Measurements from ENCODE around the gene PRKG2.

PRKG2 gene

DNA sequence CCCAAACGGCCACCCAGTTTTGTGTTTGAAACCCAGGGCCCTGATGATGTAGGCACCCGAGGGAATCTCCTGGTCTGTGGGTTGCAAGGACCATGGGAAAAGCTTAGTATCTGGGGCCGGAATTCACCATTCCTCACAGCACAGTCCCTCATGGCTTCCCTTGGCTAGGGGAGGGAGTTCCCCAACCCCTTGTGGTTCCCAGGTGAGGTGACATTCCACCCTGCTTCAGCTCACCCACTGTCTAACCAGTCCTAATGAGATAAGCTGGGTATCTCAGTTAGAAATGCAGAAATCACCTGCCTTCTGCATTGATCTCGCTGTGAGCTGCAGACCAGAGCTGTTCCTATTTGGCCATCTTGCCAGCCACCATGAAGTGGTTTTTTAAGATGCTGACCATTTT lies 84.0 kb downstream of the PRKG2 start:
- DNase-seq = no peak
- TF ChIP-seq POLR2A (IDR thresholded peaks at IDR 0.05; ENCODE audit: low read length) (no peak), GATA1 (IDR thresholded peaks at IDR 0.05; ENCODE audit: low read depth, low read length) (no peak)

DNA sequence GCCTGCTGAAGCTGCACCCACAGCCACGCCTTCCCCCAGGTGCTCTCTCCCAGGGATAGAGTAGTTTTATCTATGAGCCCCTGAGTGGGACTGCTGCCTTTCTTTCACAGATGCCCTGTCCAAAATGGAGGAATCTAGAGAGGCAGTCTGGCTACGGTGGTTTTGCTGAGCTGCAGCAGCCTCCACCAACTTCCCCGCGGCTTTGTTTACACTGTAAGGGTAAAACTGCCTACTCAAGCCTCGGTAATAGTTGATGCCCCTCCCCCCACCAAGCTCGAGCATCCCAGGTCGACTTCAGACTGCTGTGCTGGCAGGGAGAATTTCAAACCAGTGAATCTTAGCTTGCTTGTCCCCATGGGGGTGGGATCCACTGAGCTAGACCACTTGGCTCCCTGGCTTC lies 84.5 kb downstream of the PRKG2 start:
- DNase-seq = no peak
- no peak for TF ChIP-seq GATA1 (IDR thresholded peaks at IDR 0.05; ENCODE audit: low read depth, low read length)

DNA sequence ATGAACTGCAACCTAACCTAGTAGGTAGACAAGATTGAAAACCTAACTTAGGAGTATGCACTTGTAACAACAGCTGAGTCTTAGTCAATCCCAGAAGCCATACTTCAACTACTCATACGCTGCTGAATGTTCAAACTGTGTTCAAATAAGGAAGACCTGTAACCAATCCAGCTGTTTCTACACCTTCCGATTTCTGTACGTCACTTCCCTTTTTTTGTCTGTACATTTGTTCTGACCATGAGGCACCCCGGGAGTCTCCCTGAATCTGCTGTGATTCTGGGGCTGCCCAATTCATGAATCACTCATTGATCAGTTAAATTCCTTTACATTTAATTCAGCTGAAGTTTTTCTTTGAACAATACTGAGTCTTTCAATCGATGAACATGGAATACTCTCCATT lies 95.0 kb downstream of the PRKG2 start:
- no peak for TF ChIP-seq POLR2A (IDR thresholded peaks at IDR 0.05; ENCODE audit: low read length)
- TF ChIP-seq GATA1 (IDR thresholded peaks at IDR 0.05; ENCODE audit: low read depth, low read length) = no peak
- no peak for DNase-seq

DNA sequence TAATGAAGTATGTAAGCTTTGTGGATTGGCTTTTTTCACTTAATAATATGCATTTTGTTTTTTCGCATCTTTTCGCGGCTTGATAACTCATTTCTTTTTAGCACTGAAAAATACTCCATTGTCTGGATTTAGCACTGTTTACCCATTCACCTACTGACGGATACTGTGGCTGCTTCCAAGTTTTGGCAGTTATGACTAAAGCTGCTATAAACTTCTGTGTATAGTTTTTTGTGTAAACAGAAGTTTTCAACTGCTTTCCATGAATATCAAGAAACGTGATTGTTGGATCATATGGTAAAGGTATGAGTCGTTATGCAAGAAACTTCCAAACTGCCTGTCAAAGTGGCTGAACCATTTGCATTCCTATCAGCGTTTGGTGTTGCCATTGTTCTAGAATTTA lies 96.9 kb downstream of the PRKG2 start:
- TF ChIP-seq GATA1 (IDR thresholded peaks at IDR 0.05; ENCODE audit: low read depth, low read length) (no peak), POLR2A (IDR thresholded peaks at IDR 0.05; ENCODE audit: low read length) (no peak)
- DNase-seq = no peak

DNA sequence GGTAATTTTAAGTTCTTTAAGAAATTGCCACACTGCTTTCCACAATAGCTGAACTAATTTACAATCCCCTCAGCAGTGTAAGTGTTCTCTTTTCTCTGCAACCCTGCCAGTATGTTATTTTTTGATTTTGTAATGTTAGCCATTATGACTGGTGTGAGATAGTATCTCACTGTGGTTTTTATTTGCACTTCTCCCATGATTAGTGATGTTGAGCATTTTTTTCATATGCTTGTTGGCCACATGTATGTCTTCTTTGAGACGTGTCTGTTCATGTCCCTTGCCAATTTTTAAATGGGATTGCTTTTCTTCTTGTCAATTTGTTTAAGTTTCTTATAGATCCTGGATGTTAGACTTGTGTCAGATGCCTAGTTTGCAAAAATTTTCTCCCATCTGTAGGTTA lies 98.5 kb downstream of the PRKG2 start:
- TF ChIP-seq GATA1 (IDR thresholded peaks at IDR 0.05; ENCODE audit: low read depth, low read length) (no peak), POLR2A (IDR thresholded peaks at IDR 0.05; ENCODE audit: low read length) (no peak)

GRCh38 chr4:81113024-81113423 lies 102.0 kb downstream of the PRKG2 start:
- TF ChIP-seq POLR2A (IDR thresholded peaks at IDR 0.05; ENCODE audit: low read length) = no peak
- TF ChIP-seq GATA1 (IDR thresholded peaks at IDR 0.05; ENCODE audit: low read depth, low read length) = no peak
- no peak for DNase-seq

More for the DNA sequence above, 98.5 kb downstream of the PRKG2 start:
- DNase-seq = no peak

DNA sequence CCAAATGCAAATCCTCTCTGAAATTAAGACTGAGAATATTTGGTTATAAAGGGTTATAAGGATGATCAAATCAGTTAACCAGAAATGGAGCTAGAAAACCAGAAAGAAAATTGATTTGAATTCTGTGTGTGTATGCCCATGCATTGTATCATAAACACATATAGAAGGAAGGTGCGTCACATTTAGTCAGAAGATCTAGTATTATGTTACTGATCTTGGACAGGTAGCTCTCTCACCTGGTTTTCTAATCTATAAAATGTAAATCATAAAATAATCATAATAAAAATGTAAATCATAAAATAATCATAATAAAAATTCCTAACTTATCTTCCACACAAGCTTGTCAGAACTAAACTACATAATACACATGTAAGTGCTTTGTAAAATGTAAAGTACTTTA lies 105.7 kb downstream of the PRKG2 start:
- no peak for DNase-seq
- TF ChIP-seq POLR2A (IDR thresholded peaks at IDR 0.05; ENCODE audit: low read length) = no peak
- TF ChIP-seq GATA1 (IDR thresholded peaks at IDR 0.05; ENCODE audit: low read depth, low read length) = no peak

DNA sequence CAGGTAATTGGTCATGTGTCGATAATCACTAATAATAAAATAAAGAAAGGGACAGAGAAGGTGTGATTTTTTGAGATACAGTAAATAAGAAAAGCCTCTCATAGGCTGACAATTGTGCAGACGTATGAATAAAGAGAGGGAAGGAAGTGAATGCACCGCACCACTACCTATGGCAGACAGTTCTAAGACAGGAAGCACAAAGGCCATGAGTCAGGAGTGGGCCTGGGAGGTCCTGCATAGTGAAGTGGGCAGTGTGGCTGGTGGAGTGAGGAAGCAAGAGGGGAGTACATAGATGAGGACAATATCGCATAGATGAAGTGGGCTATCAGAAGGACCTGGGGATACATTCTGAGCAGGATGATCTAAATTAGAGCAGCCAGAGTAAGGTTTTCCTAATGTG lies 108.9 kb downstream of the PRKG2 start:
- TF ChIP-seq POLR2A (IDR thresholded peaks at IDR 0.05; ENCODE audit: low read length) (no peak), GATA1 (IDR thresholded peaks at IDR 0.05; ENCODE audit: low read depth, low read length) (no peak)
- DNase-seq = no peak

GRCh38 chr4:81102107-81102506 lies 112.9 kb downstream of the PRKG2 start:
- TF ChIP-seq GATA1 (IDR thresholded peaks at IDR 0.05; ENCODE audit: low read depth, low read length) = no peak
- TF ChIP-seq POLR2A (IDR thresholded peaks at IDR 0.05; ENCODE audit: low read length) = no peak
- no peak for DNase-seq

- no peak for TF ChIP-seq POLR2A (IDR thresholded peaks at IDR 0.05; ENCODE audit: low read length)
- TF ChIP-seq GATA1 (IDR thresholded peaks at IDR 0.05; ENCODE audit: low read depth, low read length) = no peak
- DNase-seq = no peak
Measured at GRCh38 chr4:81096566-81096965, 118.5 kb downstream of the PRKG2 start.

DNA sequence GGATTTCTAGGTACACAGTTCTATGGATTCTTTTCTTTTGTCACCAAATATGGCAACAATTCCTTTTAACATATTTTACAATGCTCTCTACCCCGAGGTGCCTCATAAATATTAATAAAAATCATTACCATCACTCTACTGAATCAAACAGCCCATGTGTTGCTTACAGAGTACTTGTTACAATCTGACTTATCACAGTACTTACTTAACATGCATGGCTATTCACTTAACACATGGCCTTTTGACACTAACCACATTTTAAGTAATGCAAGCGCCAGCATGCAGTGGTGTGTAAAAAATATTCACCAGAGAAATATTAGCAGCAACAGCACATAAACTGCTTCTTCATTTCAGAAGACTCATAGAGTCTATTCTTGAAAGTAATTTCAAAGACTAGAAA lies 119.6 kb downstream of the PRKG2 start:
- no peak for DNase-seq
- TF ChIP-seq GATA1 (IDR thresholded peaks at IDR 0.05; ENCODE audit: low read depth, low read length) = no peak
- TF ChIP-seq POLR2A (IDR thresholded peaks at IDR 0.05; ENCODE audit: low read length) = no peak

- DNase-seq = no peak
- TF ChIP-seq POLR2A (IDR thresholded peaks at IDR 0.05; ENCODE audit: low read length) (no peak), GATA1 (IDR thresholded peaks at IDR 0.05; ENCODE audit: low read depth, low read length) (no peak)
Measured at GRCh38 chr4:81093720-81094401, 121.2 kb downstream of the PRKG2 start.

DNA sequence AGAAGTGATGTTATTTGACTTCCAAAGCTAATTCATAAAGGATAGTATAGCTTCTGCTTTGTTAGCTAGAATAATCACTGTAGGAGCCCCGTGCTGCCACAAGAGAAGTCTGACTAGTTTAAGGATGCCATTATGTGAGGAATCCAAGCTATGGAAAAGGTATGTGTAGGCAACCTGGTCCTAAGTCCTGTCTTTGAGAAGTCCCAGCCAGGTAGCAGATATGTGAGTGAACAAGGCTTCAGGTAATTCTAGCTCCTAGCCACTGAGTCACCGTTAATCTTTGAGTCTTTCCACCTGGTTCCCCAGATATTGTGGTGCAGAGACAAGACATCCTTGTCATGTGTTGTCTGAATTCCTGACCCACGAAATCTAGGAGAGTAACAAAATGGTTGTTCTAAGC lies 129.0 kb downstream of the PRKG2 start:
- no peak for DNase-seq
- no peak for TF ChIP-seq GATA1 (IDR thresholded peaks at IDR 0.05; ENCODE audit: low read depth, low read length)
- TF ChIP-seq POLR2A (IDR thresholded peaks at IDR 0.05; ENCODE audit: low read length) = no peak

GRCh38 chr4:81085291-81085690 lies 129.7 kb downstream of the PRKG2 start:
- TF ChIP-seq POLR2A (IDR thresholded peaks at IDR 0.05; ENCODE audit: low read length) = no peak
- no peak for TF ChIP-seq GATA1 (IDR thresholded peaks at IDR 0.05; ENCODE audit: low read depth, low read length)
- DNase-seq = no peak

GRCh38 chr4:81084634-81085033 lies 130.4 kb downstream of the PRKG2 start:
- no peak for DNase-seq
- TF ChIP-seq GATA1 (IDR thresholded peaks at IDR 0.05; ENCODE audit: low read depth, low read length) = no peak
- no peak for TF ChIP-seq POLR2A (IDR thresholded peaks at IDR 0.05; ENCODE audit: low read length)

GRCh38 chr4:81084029-81084428 lies 131.0 kb downstream of the PRKG2 start:
- no peak for DNase-seq
- TF ChIP-seq POLR2A (IDR thresholded peaks at IDR 0.05; ENCODE audit: low read length) = no peak
- TF ChIP-seq GATA1 (IDR thresholded peaks at IDR 0.05; ENCODE audit: low read depth, low read length) = no peak
